Activated T-helper 2 cell treated with anti-CD3 and anti-CD28 coated beads, Interferon-gamma antibody, Interleukin-2, Interleukin-4, amounts not matched to agents 10 μg/mL and 5 μg/mL and 100 μg/mL, durations not matched to agents 14 hours and 24 hours and 36 hours (primary cell): Measurements from ENCODE around the gene RAPSN. TPM values are rescaled to one million over a fixed set of nuclear protein-coding genes. Genes with fewer than 3 reads are reported as not detected.
A peak's percentile ranks its signal among the peaks of the same experiment; 100 is the strongest.

Experiments
- DNase-seq: peaks from one replicate; pipeline ENCODE4 v3.0.0; 2021; ENCODE audit warnings: low spot score
- H3K27ac Mint-ChIP-seq: one replicate; pipeline ENCODE4 v1.8.0; 2021; ENCODE audit warnings: mixed read lengths
- H3K27me3 Mint-ChIP-seq: one replicate; pipeline ENCODE4 v1.8.0; 2021; ENCODE audit warnings: low read depth, mixed read lengths
- H3K36me3 Mint-ChIP-seq: one replicate; pipeline ENCODE4 v1.8.0; 2021; ENCODE audit warnings: low read depth, mixed read lengths
- H3K4me1 Mint-ChIP-seq: one replicate; pipeline ENCODE4 v1.8.0; 2021; ENCODE audit warnings: low read depth, mixed read lengths
- H3K4me3 Mint-ChIP-seq: one replicate; pipeline ENCODE4 v1.8.0; 2021; ENCODE audit warnings: low read depth, mild to moderate bottlenecking, moderate library complexity, mixed read lengths
- H3K9me3 Mint-ChIP-seq: one replicate; pipeline ENCODE4 v1.8.0; 2021; ENCODE audit warnings: mixed read lengths
- intact Hi-C: fragments of 100-400 bp; cut with micrococcal nuclease; formaldehyde crosslinking; loops from one replicate; pipeline ENCODE4 v1.15.1; 2023
- total RNA-seq: library from RNA; stranded (reverse); gene quantifications from 2 replicates; pipeline ENCODE4 v1.2.3, GENCODE V29; 2022

RAPSN gene
- total RNA-seq, 1 donor from 2014 or later = 0.18 TPM

DNA sequence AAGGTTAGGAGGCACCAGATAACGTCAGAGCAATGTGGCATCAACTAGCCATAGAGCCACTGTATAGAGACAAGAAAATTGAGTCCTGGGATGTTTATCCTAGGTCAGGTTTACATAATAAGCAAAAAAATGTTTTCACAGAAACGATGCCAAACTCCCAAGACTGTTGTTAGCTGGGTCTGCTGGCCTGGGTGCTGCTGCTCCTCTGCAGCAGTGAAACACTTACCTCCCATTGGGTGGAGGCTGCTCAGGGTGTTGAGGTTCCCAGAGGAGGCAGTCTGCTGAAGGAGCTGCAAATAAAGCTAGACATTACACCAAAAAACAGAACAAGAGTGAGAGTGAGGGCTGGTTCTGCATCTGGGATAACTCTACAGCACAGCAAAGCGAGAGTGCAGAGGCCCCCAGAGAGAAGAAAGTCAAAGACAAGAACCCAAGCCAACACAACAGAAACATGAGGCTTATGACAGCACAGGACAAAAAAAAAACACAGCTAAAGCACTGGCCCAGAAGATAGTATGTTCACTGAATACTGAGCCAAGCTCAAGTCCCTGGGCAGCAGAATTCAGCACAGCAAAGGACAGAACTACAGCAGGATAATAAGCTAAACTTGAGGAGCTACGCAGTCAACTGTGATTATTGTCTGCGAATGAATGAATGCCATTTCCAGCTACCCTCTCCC is 29.9 kb upstream of the RAPSN start:
- H3K4me1 Mint-ChIP-seq = peaks cover 13% of the 10 kb centered on the region
- H3K4me3 Mint-ChIP-seq = no peak overlapping the region
- H3K27me3 Mint-ChIP-seq = no peaks in the 10 kb centered on the region
- H3K9me3 Mint-ChIP-seq = no peaks in the 10 kb centered on the region
- H3K27ac Mint-ChIP-seq = no peak overlapping the region
- intact Hi-C loops = no loop called here
- no peak for DNase-seq
- H3K36me3 Mint-ChIP-seq = peaks cover 81% of the 10 kb centered on the region

DNA sequence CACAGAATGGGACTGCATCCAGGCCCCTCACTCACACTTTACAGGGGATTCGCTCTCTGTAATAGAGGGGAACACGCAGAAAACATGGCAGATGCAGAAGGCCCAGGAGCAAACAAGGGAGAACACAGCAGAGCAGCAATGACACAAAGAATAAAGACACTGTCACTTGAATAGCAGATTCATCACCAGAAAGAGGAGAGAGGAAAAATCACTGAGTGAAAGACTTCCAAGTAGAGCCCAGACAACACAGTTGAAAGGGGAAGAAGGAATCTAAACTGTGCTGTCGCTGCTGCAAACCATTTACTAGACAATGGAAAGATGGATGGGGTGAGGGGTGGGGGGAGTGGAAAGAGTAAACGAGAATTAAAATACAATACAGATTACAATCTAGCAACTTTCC is 28.8 kb upstream of the RAPSN start:
- Mint-ChIP-seq H3K4me3 (no peak overlapping the region), H3K27me3 (no peaks in the 10 kb centered on the region), H3K27ac (peak overlapping the region; percentile 80), H3K36me3 (peaks cover 80% of the 10 kb centered on the region), H3K9me3 (no peaks in the 10 kb centered on the region), H3K4me1 (peaks cover 13% of the 10 kb centered on the region)
- intact Hi-C loops = loop anchor here (2.0 kb wide), 1 partner anchor 37 kb away; no protein-coding TSS in a partner anchor
- no peak for DNase-seq

DNA sequence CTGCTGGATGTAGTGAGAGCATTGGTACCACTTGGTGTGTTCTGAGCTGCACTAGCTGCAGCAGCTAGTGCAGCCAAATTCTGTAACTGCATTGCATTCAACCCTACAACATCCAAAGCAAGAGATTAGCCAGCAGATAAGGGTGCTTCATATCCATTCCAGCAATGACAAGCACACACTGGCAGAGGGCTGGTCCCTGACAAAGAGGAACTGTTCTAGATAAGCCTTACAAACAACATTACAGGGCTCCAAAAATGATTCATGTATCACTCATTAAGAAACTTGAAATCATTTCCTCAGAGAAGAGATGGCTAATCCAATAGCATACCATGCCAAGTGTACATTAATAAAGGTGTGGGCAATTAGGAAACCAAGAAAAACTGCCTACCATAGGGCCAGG is 28.4 kb upstream of the RAPSN start:
- Mint-ChIP-seq H3K9me3 (no peaks in the 10 kb centered on the region), H3K4me1 (peaks cover 13% of the 10 kb centered on the region), H3K36me3 (peaks cover 80% of the 10 kb centered on the region), H3K4me3 (no peak overlapping the region), H3K27ac (peak overlapping the region; percentile 80), H3K27me3 (no peaks in the 10 kb centered on the region)
- intact Hi-C loops = loop anchor here (2.0 kb wide), 1 partner anchor 37 kb away; no protein-coding TSS in a partner anchor
- no peak for DNase-seq

DNA sequence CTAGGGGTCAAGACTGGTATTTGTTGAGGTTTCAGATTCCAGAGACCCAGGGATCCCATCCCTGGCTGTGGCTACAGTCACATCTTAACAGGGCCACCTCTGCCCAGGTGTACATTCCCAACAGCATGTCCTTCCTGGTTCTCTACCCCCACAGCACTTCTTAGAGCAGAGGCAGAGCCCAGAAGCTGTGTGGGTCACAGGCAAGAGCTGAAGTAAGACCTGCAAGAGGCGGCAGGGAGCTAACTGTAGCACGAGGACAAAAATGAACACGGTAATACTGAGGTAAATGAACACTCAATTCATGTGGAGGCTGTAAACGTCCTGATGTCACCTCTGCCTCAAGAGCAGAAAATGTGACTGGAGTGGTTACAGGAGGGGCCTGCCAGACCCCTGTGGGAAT is 21.7 kb upstream of the RAPSN start:
- intact Hi-C loops = no loop called here
- Mint-ChIP-seq H3K36me3 (peaks cover 75% of the 10 kb centered on the region), H3K27me3 (no peaks in the 10 kb centered on the region), H3K27ac (no peak overlapping the region), H3K4me1 (no peaks in the 10 kb centered on the region), H3K4me3 (no peak overlapping the region), H3K9me3 (no peaks in the 10 kb centered on the region)
- no peak for DNase-seq

DNA sequence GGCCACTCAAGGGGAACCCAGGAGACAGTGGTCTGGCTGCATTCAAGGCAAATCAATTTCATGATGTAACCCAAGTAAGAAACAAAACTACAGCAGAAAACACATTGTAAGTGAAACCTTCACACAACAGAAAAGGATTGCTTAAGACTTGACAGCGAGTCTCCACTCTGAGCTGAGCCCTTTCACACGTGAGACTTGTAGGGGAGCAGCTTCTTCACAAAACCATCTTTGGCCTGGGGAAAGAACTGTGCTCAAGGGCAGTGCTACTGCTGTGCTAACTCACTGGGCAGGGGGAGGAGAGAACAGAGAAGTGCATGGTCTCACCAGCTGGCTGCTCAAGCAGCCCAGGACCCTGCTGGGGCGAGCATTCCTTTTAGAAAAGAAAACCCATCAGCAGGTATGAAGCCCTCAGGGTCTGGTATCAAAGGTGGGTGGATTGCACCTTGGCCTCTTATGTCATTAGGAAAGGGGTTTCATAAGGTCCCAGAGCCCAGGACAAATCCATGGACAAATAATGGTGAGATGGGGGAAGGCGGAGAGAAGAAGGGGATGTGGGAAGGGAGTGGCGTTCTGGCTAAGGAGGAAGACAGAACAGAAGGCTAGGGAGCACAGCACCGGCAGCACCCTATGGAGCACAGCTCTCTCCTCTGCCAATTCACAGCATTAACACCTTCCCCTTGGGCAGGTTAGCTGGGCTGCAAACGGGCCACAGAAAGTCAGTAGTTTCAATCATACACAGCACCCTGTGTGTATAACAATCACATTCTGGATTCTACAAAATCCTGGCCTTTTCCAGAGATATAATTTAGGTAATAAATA is 20.6 kb upstream of the RAPSN start:
- Mint-ChIP-seq H3K4me1 (no peaks in the 10 kb centered on the region), H3K4me3 (no peak overlapping the region), H3K9me3 (no peaks in the 10 kb centered on the region), H3K27me3 (no peaks in the 10 kb centered on the region), H3K27ac (peak overlapping the region; percentile 37), H3K36me3 (peaks cover 70% of the 10 kb centered on the region)
- intact Hi-C loops = no loop called here
- no peak for DNase-seq

DNA sequence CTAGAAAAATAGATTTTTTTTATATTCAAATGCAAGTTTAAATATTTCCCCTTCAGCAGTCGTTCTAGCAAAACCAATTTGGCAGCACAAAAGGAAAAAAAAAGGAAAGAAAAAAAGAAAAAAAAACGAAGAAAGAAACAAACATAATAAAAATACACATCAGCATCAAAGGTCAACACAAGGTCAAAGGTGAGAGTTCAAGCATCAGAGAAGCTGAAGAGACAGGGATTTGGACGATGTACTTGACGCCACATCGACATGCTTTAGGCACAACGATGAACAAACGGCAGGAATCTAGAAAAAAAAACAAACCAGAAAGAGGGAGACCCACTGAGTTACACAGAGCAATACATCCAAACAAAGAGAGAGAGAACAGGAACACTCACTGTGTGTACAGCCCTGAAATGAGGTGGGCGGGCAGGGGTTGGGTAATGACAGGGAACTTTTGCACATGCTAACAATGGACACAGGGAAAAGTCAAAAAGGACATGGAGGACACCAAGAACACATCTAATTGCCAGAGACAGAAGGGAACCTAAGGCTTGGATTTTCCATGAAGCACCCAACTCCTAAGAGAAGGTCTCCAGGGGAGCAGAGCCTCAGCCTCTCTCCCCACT is 19.8 kb upstream of the RAPSN start:
- intact Hi-C loops = no loop called here
- Mint-ChIP-seq H3K27ac (peak overlapping the region; percentile 47), H3K27me3 (no peaks in the 10 kb centered on the region), H3K36me3 (peaks cover 64% of the 10 kb centered on the region), H3K4me3 (no peak overlapping the region), H3K9me3 (no peaks in the 10 kb centered on the region), H3K4me1 (no peaks in the 10 kb centered on the region)
- no peak for DNase-seq

DNA sequence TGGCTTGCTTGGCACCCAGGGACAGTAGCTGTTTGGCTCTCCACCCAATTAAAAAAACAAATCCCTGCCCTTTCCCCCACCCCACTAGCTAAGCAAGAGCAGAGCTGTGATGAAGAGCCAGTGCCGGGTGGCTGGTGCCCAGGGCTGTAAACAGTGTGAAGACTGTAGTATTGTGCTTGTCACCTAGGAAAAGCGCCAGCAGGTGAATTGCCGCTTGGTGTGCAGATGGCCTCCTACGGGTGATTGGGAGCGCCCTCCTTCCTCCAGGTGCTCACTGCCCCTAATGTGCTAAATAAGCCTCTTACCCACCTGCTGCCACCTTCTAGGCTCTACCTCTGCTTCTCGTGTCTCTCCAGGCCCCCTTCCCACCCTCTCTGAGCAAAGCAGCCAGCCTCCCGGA is 18.4 kb upstream of the RAPSN start:
- peak overlapping the region; percentile 49 for H3K27ac Mint-ChIP-seq
- intact Hi-C loops = no loop called here
- no peaks in the 10 kb centered on the region for H3K27me3 Mint-ChIP-seq
- no peaks in the 10 kb centered on the region for H3K4me1 Mint-ChIP-seq
- H3K9me3 Mint-ChIP-seq = no peaks in the 10 kb centered on the region
- H3K4me3 Mint-ChIP-seq = no peak overlapping the region
- DNase-seq = no peak
- peaks cover 52% of the 10 kb centered on the region for H3K36me3 Mint-ChIP-seq

DNA sequence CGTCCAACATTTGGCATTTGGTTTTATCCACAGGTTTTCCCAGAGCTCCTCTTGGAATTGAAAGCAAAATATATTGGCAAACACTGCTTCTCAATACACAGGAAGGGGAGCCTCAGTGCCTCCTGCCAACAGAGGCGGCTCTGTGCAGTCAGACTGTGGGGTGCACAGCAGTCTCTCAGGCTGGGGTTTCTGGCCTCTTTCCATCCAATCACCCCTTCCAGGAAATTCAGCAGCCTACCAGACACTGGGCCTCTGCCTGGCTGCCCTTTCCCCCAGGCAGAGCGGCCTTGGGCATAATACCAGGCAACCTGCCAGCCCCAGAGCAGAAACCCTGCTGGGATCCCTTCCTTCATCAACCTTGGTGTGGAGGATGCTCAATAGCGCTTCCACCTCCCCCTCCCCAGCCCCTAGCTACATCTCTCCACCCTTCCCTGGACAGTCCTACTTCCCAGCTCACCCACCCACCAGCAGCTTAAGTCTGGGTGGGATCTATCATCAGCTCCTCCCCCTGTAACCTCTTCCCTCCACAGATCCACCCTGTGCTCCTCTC is 17.8 kb upstream of the RAPSN start:
- Mint-ChIP-seq H3K27me3 (no peaks in the 10 kb centered on the region), H3K9me3 (no peaks in the 10 kb centered on the region), H3K36me3 (peaks cover 47% of the 10 kb centered on the region), H3K27ac (peak overlapping the region; percentile 49), H3K4me3 (no peak overlapping the region), H3K4me1 (no peaks in the 10 kb centered on the region)
- no peak for DNase-seq
- intact Hi-C loops = no loop called here

DNA sequence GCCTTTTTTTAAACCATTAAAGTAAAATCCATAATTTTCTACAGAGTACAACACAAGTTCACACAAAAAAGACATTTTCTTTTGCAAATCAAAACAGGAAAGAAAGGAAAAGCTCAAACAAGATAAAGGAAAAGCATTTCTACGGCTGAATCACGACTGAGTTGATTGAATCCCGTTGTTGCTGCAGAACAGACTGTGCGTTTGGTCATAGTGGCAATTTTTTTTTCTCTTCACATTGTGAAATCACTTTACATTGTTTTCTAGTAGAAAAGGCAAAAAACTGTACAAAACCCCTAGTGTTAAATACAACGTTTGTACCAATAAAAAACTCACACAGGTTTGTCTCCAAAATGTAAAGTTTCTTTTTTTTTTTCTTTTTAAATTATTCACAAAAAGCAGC is 17.3 kb upstream of the RAPSN start:
- Mint-ChIP-seq H3K27me3 (no peaks in the 10 kb centered on the region), H3K9me3 (no peaks in the 10 kb centered on the region), H3K36me3 (peaks cover 42% of the 10 kb centered on the region), H3K4me3 (no peak overlapping the region), H3K27ac (no peak overlapping the region), H3K4me1 (no peaks in the 10 kb centered on the region)
- intact Hi-C loops = no loop called here
- no peak for DNase-seq

DNA sequence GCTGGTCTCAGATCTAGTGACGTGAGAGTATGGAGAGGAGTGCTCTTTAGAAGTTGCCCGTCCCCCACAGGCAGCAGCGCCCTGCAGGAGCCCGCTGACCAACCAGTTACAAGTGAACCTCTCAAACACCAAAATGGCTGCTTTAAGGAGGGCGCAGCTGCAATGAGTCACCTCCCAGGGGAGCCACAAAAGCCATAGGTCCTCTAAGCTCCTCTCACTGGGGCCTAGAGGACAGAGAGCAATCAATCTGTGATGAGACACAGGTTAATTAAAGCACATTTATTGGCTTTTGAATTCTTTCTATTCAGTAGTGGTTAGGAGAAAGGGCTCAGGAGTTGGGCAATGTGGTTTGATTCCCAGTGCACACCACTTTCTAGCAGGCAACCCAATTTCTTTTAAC is 15.5 kb upstream of the RAPSN start:
- no peak overlapping the region for H3K4me3 Mint-ChIP-seq
- no peak for DNase-seq
- no peaks in the 10 kb centered on the region for H3K27me3 Mint-ChIP-seq
- intact Hi-C loops = no loop called here
- H3K36me3 Mint-ChIP-seq = peaks cover 28% of the 10 kb centered on the region
- no peak overlapping the region for H3K27ac Mint-ChIP-seq
- no peaks in the 10 kb centered on the region for H3K4me1 Mint-ChIP-seq
- H3K9me3 Mint-ChIP-seq = no peaks in the 10 kb centered on the region

DNA sequence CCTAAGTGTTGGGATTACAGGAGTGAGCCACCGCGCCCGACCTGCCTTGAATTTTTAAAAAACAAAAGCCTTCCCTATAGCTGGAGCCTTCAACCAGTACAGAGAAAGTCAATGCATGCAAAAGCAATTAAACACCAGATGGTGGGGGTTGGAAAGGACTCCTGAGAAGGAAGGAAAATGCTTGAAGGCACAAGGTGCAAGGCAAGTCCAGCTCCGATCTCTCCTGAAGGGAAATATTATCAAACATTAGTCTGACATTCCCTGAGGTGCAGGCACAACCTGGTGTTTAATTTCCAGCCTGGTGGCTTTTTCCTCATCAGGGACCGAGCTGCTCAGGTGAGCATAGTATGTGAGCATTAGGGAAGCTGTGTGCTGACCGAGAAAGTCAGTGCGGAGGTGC is 12.9 kb upstream of the RAPSN start:
- H3K36me3 Mint-ChIP-seq = peaks cover 9% of the 10 kb centered on the region
- H3K4me1 Mint-ChIP-seq = no peaks in the 10 kb centered on the region
- no peaks in the 10 kb centered on the region for H3K27me3 Mint-ChIP-seq
- intact Hi-C loops = no loop called here
- DNase-seq = no peak
- H3K4me3 Mint-ChIP-seq = no peak overlapping the region
- no peak overlapping the region for H3K27ac Mint-ChIP-seq
- no peaks in the 10 kb centered on the region for H3K9me3 Mint-ChIP-seq

DNA sequence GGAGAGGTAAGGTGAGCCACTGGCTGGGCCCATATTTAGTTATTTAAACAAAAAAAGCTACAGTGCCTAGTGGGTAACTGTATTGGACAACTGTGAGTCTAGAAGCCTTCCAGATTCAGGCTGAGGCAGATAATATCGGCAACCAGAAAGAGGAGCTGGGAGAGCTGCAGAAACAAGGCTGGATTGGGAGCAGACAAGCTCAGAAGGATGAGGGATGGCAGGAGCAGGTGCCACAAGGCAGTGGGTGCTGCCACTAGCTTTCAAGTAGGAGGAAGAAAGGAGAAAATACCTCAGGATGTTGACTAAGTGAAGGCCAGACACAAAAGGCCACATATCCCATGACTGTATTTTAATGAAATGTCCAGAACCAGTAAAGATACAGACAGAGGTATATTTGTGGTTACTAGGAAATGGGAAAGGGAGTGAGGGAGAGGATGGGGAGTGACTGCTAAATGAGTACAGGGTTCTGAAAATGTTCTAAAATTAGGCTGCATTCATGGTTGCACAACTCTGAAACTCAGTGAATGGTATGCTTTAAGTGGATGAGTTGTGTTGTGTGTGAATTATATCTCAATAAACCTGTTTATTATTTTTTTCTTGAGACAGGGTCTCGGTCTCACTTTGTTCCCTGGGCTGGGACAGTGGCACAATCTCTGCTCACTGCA is 11.8 kb upstream of the RAPSN start:
- Mint-ChIP-seq H3K27ac (peak overlapping the region; percentile 65), H3K9me3 (no peaks in the 10 kb centered on the region), H3K4me3 (no peak overlapping the region), H3K36me3 (peaks cover 6% of the 10 kb centered on the region), H3K4me1 (no peaks in the 10 kb centered on the region), H3K27me3 (no peaks in the 10 kb centered on the region)
- DNase-seq = no peak
- intact Hi-C loops = no loop called here
